GM06990 (cell line): Measurements from ENCODE around the gene ETS1.
A peak's percentile ranks its signal among the peaks of the same experiment; 100 is the strongest.

ENCODE experiments used
- DNase-seq: peaks from one replicate; pipeline ENCODE4 v3.0.0-alpha.2; 2011; ENCODE audit not compliant: insufficient read length; ENCODE audit errors: extremely low read depth
- H3K27me3 ChIP-seq: replicated peaks from 2 replicates; pipeline ENCODE4 v1.6.0; 2011; ENCODE audit warnings: low read length; ENCODE audit not compliant: control insufficient read depth, insufficient read depth
- H3K36me3 ChIP-seq: 2 replicates; pipeline ENCODE4 v1.5.1; 2011; ENCODE audit warnings: low read length; ENCODE audit not compliant: control insufficient read depth, insufficient read depth
- H3K4me3 ChIP-seq: replicated peaks from 2 replicates; pipeline ENCODE4 v1.5.1; 2011; ENCODE audit warnings: low read depth, mild to moderate bottlenecking, control low read depth, low read length
- TF ChIP-seq, protein P1 (sequence below): IDR thresholded peaks from 2 replicates; pipeline ENCODE4 v1.5.1; 2011; ENCODE audit warnings: low read length, control low read depth, mild to moderate bottlenecking, inconsistent platforms; ENCODE audit not compliant: insufficient read depth, poor library complexity, severe bottlenecking

Gene ETS1

GRCh38 chr11:128471138-128471661, 116.2 kb downstream of the ETS1 start:
- peak overlapping the region; percentile 7 for H3K4me3 ChIP-seq
- peaks cover 10% of the 10 kb centered on the region for H3K36me3 ChIP-seq
- H3K27me3 ChIP-seq = no peaks in the 10 kb centered on the region
- TF ChIP-seq, protein P1, sequence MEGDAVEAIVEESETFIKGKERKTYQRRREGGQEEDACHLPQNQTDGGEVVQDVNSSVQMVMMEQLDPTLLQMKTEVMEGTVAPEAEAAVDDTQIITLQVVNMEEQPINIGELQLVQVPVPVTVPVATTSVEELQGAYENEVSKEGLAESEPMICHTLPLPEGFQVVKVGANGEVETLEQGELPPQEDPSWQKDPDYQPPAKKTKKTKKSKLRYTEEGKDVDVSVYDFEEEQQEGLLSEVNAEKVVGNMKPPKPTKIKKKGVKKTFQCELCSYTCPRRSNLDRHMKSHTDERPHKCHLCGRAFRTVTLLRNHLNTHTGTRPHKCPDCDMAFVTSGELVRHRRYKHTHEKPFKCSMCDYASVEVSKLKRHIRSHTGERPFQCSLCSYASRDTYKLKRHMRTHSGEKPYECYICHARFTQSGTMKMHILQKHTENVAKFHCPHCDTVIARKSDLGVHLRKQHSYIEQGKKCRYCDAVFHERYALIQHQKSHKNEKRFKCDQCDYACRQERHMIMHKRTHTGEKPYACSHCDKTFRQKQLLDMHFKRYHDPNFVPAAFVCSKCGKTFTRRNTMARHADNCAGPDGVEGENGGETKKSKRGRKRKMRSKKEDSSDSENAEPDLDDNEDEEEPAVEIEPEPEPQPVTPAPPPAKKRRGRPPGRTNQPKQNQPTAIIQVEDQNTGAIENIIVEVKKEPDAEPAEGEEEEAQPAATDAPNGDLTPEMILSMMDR = no peak
- peak; percentile 69 for DNase-seq

GRCh38 chr11:128470081-128470480, 117.3 kb downstream of the ETS1 start:
- H3K36me3 ChIP-seq = peaks cover 12% of the 10 kb centered on the region
- no peak for DNase-seq
- H3K4me3 ChIP-seq = no peak overlapping the region
- TF ChIP-seq, protein P1 = no peak
- no peaks in the 10 kb centered on the region for H3K27me3 ChIP-seq

DNA sequence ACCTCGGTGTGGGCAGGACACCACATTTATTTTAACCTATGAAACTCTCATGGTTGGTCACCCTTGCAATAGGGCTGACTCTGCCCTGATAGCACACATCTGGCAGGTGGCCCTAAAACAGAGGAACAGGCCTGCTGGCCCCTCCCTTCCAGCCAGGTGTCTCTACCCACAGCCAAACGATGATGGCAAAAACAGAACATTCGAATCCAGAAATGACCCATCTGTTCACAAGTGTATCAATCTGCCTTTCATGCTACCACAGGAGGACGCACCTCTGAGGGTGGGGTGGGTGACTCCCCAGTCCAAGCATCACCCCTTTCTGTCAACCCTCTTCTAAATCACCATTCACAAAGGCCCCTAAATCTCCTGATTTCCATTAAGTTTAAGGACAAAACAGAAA, 118.1 kb downstream of the ETS1 start:
- H3K36me3 ChIP-seq = peaks cover 13% of the 10 kb centered on the region
- H3K27me3 ChIP-seq = no peaks in the 10 kb centered on the region
- peak; percentile 75 for DNase-seq
- TF ChIP-seq, protein P1 = peak; percentile 36
- H3K4me3 ChIP-seq = no peak overlapping the region

- TF ChIP-seq, protein P1 = no peak
- no peak overlapping the region for H3K4me3 ChIP-seq
- DNase-seq = no peak
- H3K27me3 ChIP-seq = no peaks in the 10 kb centered on the region
- peaks cover 22% of the 10 kb centered on the region for H3K36me3 ChIP-seq
These were observed 119.2 kb downstream of the ETS1 start for GRCh38 chr11:128468111-128468510.

DNA sequence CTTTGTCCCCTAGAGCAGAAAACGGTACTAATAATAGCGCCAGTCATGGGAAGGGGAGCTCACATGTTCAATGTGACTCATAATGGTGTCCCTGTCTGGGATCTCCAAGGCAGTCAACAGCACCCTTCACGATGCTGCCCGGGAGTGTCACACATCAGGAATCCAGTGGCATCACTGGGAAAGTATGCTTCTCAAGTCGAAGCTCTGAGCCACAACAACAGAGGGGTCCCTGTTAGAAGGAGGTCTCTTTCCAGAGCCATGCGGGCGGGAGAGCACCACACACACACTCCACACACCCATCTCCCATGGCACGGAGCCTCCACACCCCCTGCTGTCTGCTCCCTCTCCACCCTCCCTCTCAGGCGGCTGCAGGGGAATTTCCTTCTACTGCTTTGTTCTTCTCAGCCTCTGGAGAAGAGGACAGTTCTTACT, 119.7 kb downstream of the ETS1 start:
- Histone ChIP-seq H3K36me3 (peaks cover 27% of the 10 kb centered on the region), H3K27me3 (no peaks in the 10 kb centered on the region), H3K4me3 (no peak overlapping the region)
- no peak for DNase-seq
- TF ChIP-seq, protein P1 = peak; percentile 4

- no peaks in the 10 kb centered on the region for H3K27me3 ChIP-seq
- H3K4me3 ChIP-seq = no peak overlapping the region
- peaks cover 30% of the 10 kb centered on the region for H3K36me3 ChIP-seq
- DNase-seq = no peak
- TF ChIP-seq, protein P1 = no peak
These were observed 120.3 kb downstream of the ETS1 start for GRCh38 chr11:128467041-128467440.
